K562 (cell line): ENCODE data around the gene HMGN1. TPM values are rescaled to one million over a fixed set of nuclear protein-coding genes. Genes with fewer than 3 reads are reported as not detected.
A peak's percentile ranks its signal among the peaks of the same experiment; 100 is the strongest.

ENCODE experiments used
- ATAC-seq: fragments of 200-7000 bp; cut with Tn5 transposase; 3 replicates; pipeline ENCODE4 v1.9.1; 2020; ENCODE audit warnings: moderate library complexity
- BruUV-seq: library from RNA; stranded (reverse); fragments of 400-500 nt; replicated peaks from 2 replicates; lab custom pipeline; 2021; lab: Mats Ljungman, UMichigan
- CTCF ChIA-PET: fragments of 300-600 bp; formaldehyde crosslinking; extraction: SDS; loops from one replicate; lab custom pipeline; 2021; ENCODE audit warnings: low intra/inter-chr PET ratio; lab: Yijun Ruan, JAX
- POLR2A ChIA-PET: fragments of 300-600, 350-650 bp; sonication (Branson Sonifier 250); formaldehyde crosslinking; extraction: SDS; loops from one replicate; lab custom pipeline; 2021; ENCODE audit warnings: antibody characterized with exemption, inconsistent platforms; lab: Yijun Ruan, JAX
- DNase-seq, 4 experiments: peaks; one replicate each; pipeline versions ENCODE4 v3.0.0 to v3.0.0-alpha.2; 2011 to 2018; ENCODE audit warnings: low spot score in 3 of 4, mixed read lengths in 3 of 4; ENCODE audit errors: extremely low read depth in 1 of 4
- FAIRE-seq: peaks from 2 replicates; lab custom pipeline; 2011; peaks lifted over from hg19 to GRCh38; lab: Jason Lieb, UNC
- H2AFZ ChIP-seq: 2 replicates; pipeline ENCODE4 v1.6.0; 2011; ENCODE audit warnings: low read depth, low read length, control low read depth, inconsistent platforms
- H3K27ac ChIP-seq: fragments of 200-600 bp; 3 replicates; pipeline ENCODE4 v1.8.0; 2011; ENCODE audit warnings: low read depth, mild to moderate bottlenecking, control low read depth, inconsistent platforms, low read length, moderate library complexity, mixed read lengths; ENCODE audit errors: extremely low read depth
- H3K27me3 ChIP-seq, 2 experiments: fragments of 300-600 bp in 1 of 2; 2 replicates in 1 of 2; 3 replicates in 1 of 2; pipeline versions ENCODE4 v1.6.0 to v1.8.0; 2011; ENCODE audit warnings: inconsistent platforms in 2 of 2, low read length in 2 of 2, mild to moderate bottlenecking in 1 of 2, mixed read lengths in 1 of 2, moderate library complexity in 1 of 2; ENCODE audit not compliant: control insufficient read depth in 2 of 2, insufficient read depth in 2 of 2
- H3K36me3 ChIP-seq: fragments of 300-600 bp; 3 replicates; pipeline ENCODE4 v1.8.0; 2011; ENCODE audit warnings: mild to moderate bottlenecking, low read length, inconsistent platforms; ENCODE audit not compliant: control insufficient read depth, insufficient read depth
- H3K4me1 ChIP-seq, 2 experiments: fragments of 200-600 bp in 1 of 2; replicated peaks in 1 of 2; 2 replicates in 1 of 2; 3 replicates in 1 of 2; pipeline versions ENCODE4 v1.5.1 to v1.8.0; 2011; ENCODE audit warnings: inconsistent platforms in 2 of 2, low read length in 2 of 2, mild to moderate bottlenecking in 1 of 2, mixed read lengths in 1 of 2, moderate library complexity in 1 of 2; ENCODE audit not compliant: control insufficient read depth in 2 of 2, insufficient read depth in 2 of 2
- H3K4me2 ChIP-seq: 2 replicates; pipeline ENCODE4 v1.6.1; 2011; ENCODE audit warnings: low read length, control low read depth, inconsistent platforms, mixed read lengths; ENCODE audit not compliant: insufficient read depth
- H3K4me3 ChIP-seq: fragments of 200-600 bp; sonication (generic), shearing (Covaris generic); 2 replicates; pipeline ENCODE4 v1.5.1; 2016; ENCODE audit warnings: control low read depth, inconsistent platforms
- H3K79me2 ChIP-seq: fragments of 200-600 bp; 3 replicates; pipeline ENCODE4 v1.8.0; 2011; ENCODE audit warnings: low read length, inconsistent platforms; ENCODE audit not compliant: control insufficient read depth, insufficient read depth
- H3K9ac ChIP-seq, 2 experiments: 2 replicates each; pipeline versions ENCODE4 v1.6.0 to v1.6.1; 2011; ENCODE audit warnings: low read depth in 2 of 2, low read length in 2 of 2, control low read depth in 1 of 2, inconsistent platforms in 1 of 2, mild to moderate bottlenecking in 1 of 2, mixed read lengths in 1 of 2; ENCODE audit not compliant: insufficient read depth in 1 of 2
- H3K9me1 ChIP-seq: one replicate; pipeline ENCODE4 v1.6.0; 2011; ENCODE audit warnings: inconsistent platforms, mild to moderate bottlenecking, low read length, moderate library complexity; ENCODE audit not compliant: control insufficient read depth, insufficient read depth
- H3K9me3 ChIP-seq: replicated peaks from 2 replicates; pipeline ENCODE4 v1.5.1; 2011; ENCODE audit warnings: low read depth, low read length, inconsistent platforms; ENCODE audit not compliant: control insufficient read depth, insufficient read depth
- H4K20me1 ChIP-seq: replicated peaks from 2 replicates; pipeline ENCODE4 v1.6.1; 2011; ENCODE audit warnings: low read length, inconsistent platforms, mixed read lengths; ENCODE audit not compliant: control insufficient read depth, insufficient read depth
- BACH1 ChIP-seq: fragments of 200-800 bp; sonication (Bioruptor generic); IDR thresholded peaks from 2 replicates; pipeline ENCODE4 v1.6.1; 2016; ENCODE audit warnings: missing genetic modification characterization, missing compliant biosample characterization
- CEBPG ChIP-seq, 3 experiments: fragments of 200-800 bp in 1 of 3; sonication (Bioruptor generic) in 1 of 3; sonication (generic) in 1 of 3; formaldehyde crosslinking in 1 of 3; IDR thresholded peaks in 2 of 3; conservative IDR thresholded peaks in 1 of 3; 2 replicates each; pipeline versions ENCODE4 v1.6.1 to v1.8.0; 2016 to 2022; ENCODE audit warnings: missing compliant biosample characterization in 2 of 3, missing genetic modification characterization in 2 of 3, mild to moderate bottlenecking in 1 of 3, missing genetic modification reagents in 1 of 3
- CHD1 ChIP-seq: fragments of 200-600 bp; sonication (generic); IDR thresholded peaks from one replicate; pipeline ENCODE4 v1.6.1; 2012; ENCODE audit warnings: mild to moderate bottlenecking, moderate library complexity, low read length, inconsistent platforms
- CUX1 ChIP-seq: fragments of 200-800 bp; sonication (Bioruptor generic); IDR thresholded peaks from 2 replicates; pipeline ENCODE4 v1.6.1; 2016; ENCODE audit warnings: missing genetic modification characterization, missing compliant biosample characterization
- HDAC1 ChIP-seq, 2 experiments: fragments of 450-650 bp; IDR thresholded peaks; 2 replicates each; pipeline ENCODE4 v1.6.1; 2016 to 2017; ENCODE audit warnings: inconsistent platforms in 1 of 2, mild to moderate bottlenecking in 1 of 2, moderate library complexity in 1 of 2
- MAX ChIP-seq: sonication (generic); formaldehyde crosslinking; IDR thresholded peaks from 2 replicates; pipeline ENCODE4 v1.9.0; 2022; ENCODE audit warnings: mild to moderate bottlenecking, missing genetic modification reagents
- MAZ ChIP-seq, 2 experiments: fragments of 450-650 bp in 1 of 2; sonication (generic) in 1 of 2; formaldehyde crosslinking; IDR thresholded peaks in 1 of 2; conservative IDR thresholded peaks in 1 of 2; 2 replicates each; pipeline versions ENCODE4 v1.4.0 to v1.5.0; 2020; ENCODE audit warnings: mild to moderate bottlenecking in 1 of 2, missing genetic modification reagents in 1 of 2
- MEF2D ChIP-seq: conservative IDR thresholded peaks from 2 replicates; pipeline ENCODE4 v1.6.1; 2016; ENCODE audit warnings: low read depth, missing genetic modification characterization, missing compliant biosample characterization
- POLR2AphosphoS2 ChIP-seq: IDR thresholded peaks from 2 replicates; pipeline ENCODE4 v1.6.1; 2012; ENCODE audit warnings: low read length, improper control_type of control experiment
- PRMT5 ChIP-seq: sonication (generic); formaldehyde crosslinking; IDR thresholded peaks from 2 replicates; pipeline ENCODE4 v1.5.0; 2020; ENCODE audit warnings: missing genetic modification reagents
- SNRNP70 ChIP-seq: fragments of 200-400 bp; formaldehyde crosslinking; optimal IDR thresholded peaks from 2 replicates; pipeline ENCODE3; 2017; ENCODE audit warnings: low read depth, low read length
- ZBTB5 ChIP-seq: fragments of 450-650 bp; IDR thresholded peaks from 2 replicates; pipeline ENCODE4 v1.6.1; 2017; ENCODE audit warnings: antibody characterized with exemption
- ZNF224 ChIP-seq: sonication (generic); formaldehyde crosslinking; IDR thresholded peaks from 2 replicates; pipeline ENCODE4 v1.8.0; 2022; ENCODE audit warnings: mild to moderate bottlenecking, missing genetic modification reagents
- ZNF696 ChIP-seq: fragments of 250-450 bp; sonication (Bioruptor Pico); conservative IDR thresholded peaks from 2 replicates; pipeline ENCODE4 v1.4.0; 2020; ENCODE audit warnings: mild to moderate bottlenecking, moderate library complexity
- ZNF717 ChIP-seq: fragments of 250-450 bp; sonication (Bioruptor Pico); IDR thresholded peaks from 2 replicates; pipeline ENCODE4 v1.5.0; 2021
- ZSCAN32 ChIP-seq: fragments of 450-650 bp; formaldehyde crosslinking; IDR thresholded peaks from 2 replicates; pipeline ENCODE4 v1.4.0; 2020; ENCODE audit warnings: mild to moderate bottlenecking, moderate library complexity
- WGBS: fragments of 100-300 bp; shearing (Covaris generic); methylation state at CpG from one replicate; pipeline ENCODE4 v1.1.6; 2016; ENCODE audit warnings: low coverage, mixed read lengths; ENCODE audit not compliant: insufficient coverage; ENCODE audit errors: missing lambda C conversion rate; 5-methylcytosine and 5-hydroxymethylcytosine counted together
- in situ Hi-C: fragments of 300-500 bp; cut with MboI; formaldehyde crosslinking; loops from 4 replicates; pipeline ENCODE4 v1.15.0; 2018; ENCODE audit warnings: inconsistent platforms, mixed read lengths
- intact Hi-C: fragments of 100-400 bp; cut with micrococcal nuclease; formaldehyde crosslinking; loops from 2 replicates; pipeline ENCODE4 v1.14.2; 2022
- polyA plus RNA-seq, 8 experiments: library from polyadenylated mRNA; depleted of rRNA in 4 of 8; stranded (reverse) in 5 of 8; unstranded in 3 of 8; fragments of >200 nt; fragmentation: Nextera tagmentation in 2 of 8; fragmentation: Illumina TruSeq in 1 of 8; extraction: Ambion mirVana in 2 of 8; extraction: Trizol in 1 of 8; gene quantifications; 2 replicates each; pipeline versions ENCODE4 v1.2.1 to v1.2.3, GENCODE V29; 2011 to 2014; ENCODE audit warnings: inconsistent platforms in 1 of 8, missing spikeins in 1 of 8
- total RNA-seq, 7 experiments: library from RNA; depleted of rRNA in 6 of 7; stranded (reverse); fragments of >200 nt in 6 of 7; fragmentation: Illumina TruSeq in 2 of 7; extraction: Trizol in 2 of 7; gene quantifications; 2 replicates each; pipeline versions ENCODE4 v1.2.1 to v1.2.3, GENCODE V29; 2011 to 2021; ENCODE audit warnings: low replicate concordance in 1 of 7

HMGN1 gene
- total and polyA plus RNA-seq, 9 of the 15 experiments (the other 6 are each of a cell fraction or from before 2014, with no cell fraction given) = 124 to 626 (median 498) TPM

GRCh38 chr21:39348040-39348354 is 891 bp downstream of the HMGN1 start:
- Histone ChIP-seq H3K4me2 (peak overlapping the region; percentile 90), H4K20me1 (peaks cover 11% of the 10 kb centered on the region), H3K4me3 (peak overlapping the region; percentile 81), H3K9ac (peak overlapping the region; percentile 94 to 98), H3K9me3 (no peaks in the 10 kb centered on the region), H3K79me2 (peaks cover 66% of the 10 kb centered on the region), H3K4me1 (peaks cover 5 to 30% of the 10 kb centered on the region in 2 experiments), H2AFZ (peak overlapping the region; percentile 16; the same call in 1 of the 2 replicates), H3K36me3 (peaks cover 52% of the 10 kb centered on the region), H3K9me1 (peaks cover 7% of the 10 kb centered on the region), H3K27ac (peak overlapping the region; percentile 85), H3K27me3 (no peaks in the 10 kb centered on the region)
- TSS peak; percentile 43 for BruUV-seq
- 0% methylated on average over 11 of the region's 11 CpGs for WGBS
- in situ Hi-C loops = no loop called here
- intact Hi-C loops = loop anchor here (1.0 to 2.0 kb wide), 2 partner anchors 35 to 40 kb away; partner anchors contain the start of gene BRWD1
- FAIRE-seq = no peak
- ChIA-PET POLR2A (interaction anchor here (0.6 to 7.7 kb wide), 18 partner anchors 10 to 164 kb away, joined by 3 to 73 read pairs (median 6); partner anchors contain the start of genes BRWD1 and SH3BGR), CTCF (interaction anchor here (0.9 to 1.1 kb wide), 2 partner anchors 40 to 41 kb away, joined by 3 to 5 read pairs; no protein-coding TSS in a partner anchor)
- DNase-seq = no peak
- ATAC-seq = no peak; the same call in 2 of the 3 replicates
- TF ChIP-seq SNRNP70 (no peak), CHD1 (no peak), PRMT5 (CRISPR knock-in tag) (no peak), POLR2AphosphoS2 (no peak), CUX1 (no peak), ZBTB5 (no peak), ZNF696 (CRISPR knock-in tag) (no peak), CEBPG (CRISPR knock-in tag; IDR thresholded peaks at IDR 0.05) (no peak), CEBPG (tag; conservative IDR thresholded peaks at IDR 0.05 in 1 of 2, IDR thresholded peaks at IDR 0.05 in 1 of 2) (no peak), BACH1 (tag) (no peak), MEF2D (tag) (no peak), HDAC1 (IDR thresholded peaks at IDR 0.05) (no peak), MAZ (CRISPR knock-in tag; conservative IDR thresholded peaks at IDR 0.05 in 1 of 2, IDR thresholded peaks at IDR 0.05 in 1 of 2) (no peak), ZNF717 (no peak), ZSCAN32 (CRISPR knock-in tag) (no peak), MAX (CRISPR knock-in tag) (no peak), ZNF224 (CRISPR knock-in tag) (no peak)
